Astrocyte of the cerebellum (primary cell): ENCODE results near the gene USH1G.

Experiments used
- DNase-seq: peaks from one replicate; pipeline ENCODE4 v3.0.0-alpha.2; 2011; ENCODE audit warnings: low read depth
- H3K4me3 ChIP-seq: 2 replicates; pipeline ENCODE4 v1.5.1; 2011; ENCODE audit warnings: mild to moderate bottlenecking, low read depth, low read length, moderate library complexity
- CTCF ChIP-seq: IDR thresholded peaks from 2 replicates; pipeline ENCODE4 v1.5.1; 2012; ENCODE audit warnings: low read length, low read depth, moderate library complexity, mild to moderate bottlenecking; ENCODE audit errors: missing control alignments
- in situ Hi-C: cut with HindIII; loops from 2 replicates; pipeline ENCODE4 v1.10.0; 2017; ENCODE audit warnings: low sequenced_read_pairs

USH1G gene

GRCh38 chr17:74903034-74903433, 20.0 kb downstream of the USH1G start:
- no peak overlapping the region for H3K4me3 ChIP-seq
- no peak for DNase-seq
- in situ Hi-C loops: no loop called here
- no peak for TF ChIP-seq CTCF

- no peak overlapping the region for H3K4me3 ChIP-seq
- no peak for DNase-seq
- in situ Hi-C loops: no loop called here
- TF ChIP-seq CTCF: no peak
Observed at GRCh38 chr17:74901353-74902135, 21.5 kb downstream of the USH1G start.

GRCh38 chr17:74900208-74900607, 22.8 kb downstream of the USH1G start:
- H3K4me3 ChIP-seq: no peak overlapping the region
- TF ChIP-seq CTCF: no peak
- no peak for DNase-seq
- in situ Hi-C loops: no loop called here

- H3K4me3 ChIP-seq: no peak overlapping the region
- DNase-seq: no peak
- TF ChIP-seq CTCF: no peak
- in situ Hi-C loops: no loop called here
Observed at GRCh38 chr17:74898376-74898946, 24.6 kb downstream of the USH1G start.

GRCh38 chr17:74893936-74894671, 29.0 kb downstream of the USH1G start:
- in situ Hi-C loops: no loop called here
- DNase-seq: no peak
- no peak for TF ChIP-seq CTCF
- no peak overlapping the region for H3K4me3 ChIP-seq

- TF ChIP-seq CTCF: no peak
- H3K4me3 ChIP-seq: no peak within 1 kb of the TSS
- DNase-seq: no peak
- in situ Hi-C loops: no loop called here
Observed at GRCh38 chr17:74892974-74893911, 29.8 kb downstream of the USH1G start, which contains the start of gene FADS6. FADS6 (minus strand) TSS chr17:74893633; CDS start chr17:74893595, 38 bp downstream.
